IPS-11a (cell line): ENCODE measurements around the gene CNR2.
A peak's percentile ranks its signal among the peaks of the same experiment; 100 is the strongest.

Experiments used
- H3K4me3 ChIP-seq: one replicate; pipeline ENCODE4 v1.5.1; 2013; ENCODE audit warnings: low read depth, low read length, control low read depth

The CNR2 gene

GRCh38 chr1:23913212-23913880, at the start of gene CNR2:
Gene CNR2, minus strand, starts transcription at chr1:23913362. Its CDS starts 37,745 bp downstream, at chr1:23875617.
- H3K4me3 ChIP-seq = no peak within 1 kb of the TSS

GRCh38 chr1:23960291-23961020, 47.3 kb upstream of the CNR2 start:
- H3K4me3 ChIP-seq = peak overlapping the region; percentile 90

- peak within 1 kb of the TSS; percentile 90 for H3K4me3 ChIP-seq
Observed at GRCh38 chr1:23959461-23960290, 46.5 kb upstream of the CNR2 start, which contains the start of gene PNRC2. Gene PNRC2, plus strand, starts transcription at chr1:23959828. Its CDS starts 1,630 bp downstream, at chr1:23961458.

- peak overlapping the region; percentile 90 for H3K4me3 ChIP-seq
Observed at GRCh38 chr1:23958810-23959460, 45.8 kb upstream of the CNR2 start.

DNA sequence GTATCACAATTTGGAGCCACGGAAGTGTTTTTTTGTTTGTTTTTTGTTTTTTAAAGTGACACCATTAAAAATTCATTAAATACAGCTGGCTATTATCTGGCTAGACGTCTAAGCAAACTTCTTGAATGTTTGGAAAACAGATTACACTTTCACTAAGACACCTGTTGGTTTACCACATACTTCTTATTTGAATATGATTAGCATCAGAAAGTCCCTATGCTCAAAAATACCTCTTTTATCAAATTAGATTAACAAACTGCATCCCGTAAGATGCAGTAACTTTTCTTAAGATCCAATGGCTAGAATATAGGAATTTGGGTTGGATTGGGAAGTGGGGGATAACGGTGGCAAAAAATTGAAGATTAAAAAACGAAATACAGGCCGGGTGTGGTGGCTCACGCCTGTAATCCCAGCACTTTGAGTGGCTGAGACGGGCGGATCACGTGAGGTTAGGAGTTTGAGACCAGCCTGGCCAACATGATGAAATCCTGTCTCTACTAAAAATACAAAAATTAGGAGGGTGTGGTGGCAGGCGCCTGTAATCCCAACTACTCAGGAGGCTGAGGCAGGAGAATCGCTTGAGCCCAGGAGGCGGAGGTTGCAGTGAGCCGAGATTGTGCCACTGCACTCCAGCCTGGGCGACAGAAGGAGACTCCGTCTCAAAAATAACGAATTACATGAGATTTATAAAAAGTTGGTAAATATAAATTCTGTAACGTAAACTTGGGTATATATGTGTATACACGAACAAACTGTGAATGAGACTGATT, 45.1 kb upstream of the CNR2 start:
- H3K4me3 ChIP-seq = peak overlapping the region; percentile 90

GRCh38 chr1:23957096-23957495, 43.9 kb upstream of the CNR2 start:
- H3K4me3 ChIP-seq = no peak overlapping the region

DNA sequence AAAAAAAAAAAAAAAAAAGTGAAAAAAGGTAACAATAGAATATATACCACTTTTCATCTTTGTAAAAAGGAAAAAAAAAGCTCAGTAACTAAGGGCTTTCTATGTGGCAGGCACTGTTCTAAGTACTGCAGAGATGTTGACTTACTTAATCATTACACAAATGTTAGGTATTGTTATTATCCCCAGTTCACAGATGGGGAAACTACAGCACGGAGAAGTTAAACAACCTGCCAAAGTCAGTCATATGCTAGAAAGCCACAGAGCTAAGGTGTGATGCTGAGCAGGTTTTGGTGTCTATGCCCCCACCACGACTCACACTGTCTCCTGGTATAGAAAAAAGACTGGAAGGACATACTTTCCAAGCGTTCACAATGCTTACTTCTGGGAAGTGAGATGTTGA, 39.9 kb upstream of the CNR2 start:
- H3K4me3 ChIP-seq = no peak overlapping the region

DNA sequence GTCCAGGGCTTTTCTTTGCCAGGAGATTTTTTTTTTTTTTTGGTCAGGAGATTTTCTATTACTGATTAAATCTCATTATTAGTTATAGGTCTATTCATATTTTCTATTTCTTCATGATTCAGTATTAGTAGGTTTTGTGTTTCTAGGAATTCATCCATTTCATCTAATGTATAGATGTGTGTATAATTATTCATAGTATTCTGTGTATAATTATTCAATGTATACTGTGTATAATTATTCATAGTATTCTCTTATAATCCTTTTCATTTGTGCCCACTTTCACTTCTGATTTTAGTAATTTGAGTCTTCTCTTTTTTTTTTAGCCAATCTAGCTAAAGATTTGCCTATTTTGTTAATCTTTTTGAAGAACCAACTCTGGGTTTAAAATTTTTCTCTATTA, 34.2 kb upstream of the CNR2 start:
- H3K4me3 ChIP-seq = no peak overlapping the region

DNA sequence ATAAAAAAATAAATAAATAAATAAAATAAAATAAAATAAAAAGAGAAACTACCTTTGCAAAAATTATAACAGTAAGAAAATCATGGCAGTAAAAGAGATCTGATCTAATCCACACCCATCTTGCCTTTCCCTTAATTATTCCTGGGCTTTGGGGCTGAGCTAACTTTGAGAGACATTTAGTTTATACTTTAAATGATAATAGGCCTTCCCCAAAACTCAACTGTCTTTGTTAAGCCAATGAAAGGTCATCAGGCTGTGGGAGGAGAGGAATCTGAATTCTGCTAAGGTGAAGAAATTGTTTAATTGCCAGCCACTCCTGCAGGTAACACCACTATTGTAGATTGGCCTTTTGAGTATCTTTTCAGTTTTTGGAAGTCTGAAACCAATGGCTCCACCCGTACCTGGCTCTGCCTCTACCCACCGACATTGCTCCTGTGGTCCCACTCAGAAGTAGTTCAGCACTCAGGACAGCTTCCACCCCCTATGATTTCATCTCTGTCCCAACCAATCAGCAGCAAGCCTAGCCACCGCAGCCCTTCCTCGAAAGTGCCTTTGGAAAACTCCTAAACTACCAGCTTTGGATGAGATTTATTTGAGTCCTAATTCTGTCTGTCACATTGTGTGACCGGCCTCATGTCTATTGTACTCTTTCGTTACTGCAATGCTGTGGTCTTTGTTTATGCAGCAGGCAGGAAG, 23.5 kb upstream of the CNR2 start:
- H3K4me3 ChIP-seq = no peak overlapping the region

DNA sequence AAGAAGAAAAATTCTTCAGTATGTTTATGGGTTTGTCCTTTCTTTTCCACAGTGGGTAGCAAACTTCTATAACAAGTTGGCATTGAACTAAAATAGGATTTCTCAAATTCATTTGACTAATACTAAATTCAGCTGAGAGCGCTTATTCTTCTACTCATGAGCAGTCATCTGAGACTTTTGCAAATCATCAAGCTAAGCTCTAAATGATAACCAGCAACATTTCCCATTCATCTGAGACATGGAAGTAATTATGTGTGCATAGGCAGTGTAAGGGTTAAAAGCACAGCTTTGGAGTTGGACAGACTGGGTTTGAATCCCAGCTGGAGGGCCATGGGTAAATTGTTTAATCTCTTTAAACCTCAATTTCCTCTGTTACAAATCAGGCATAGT, 18.3 kb upstream of the CNR2 start:
- H3K4me3 ChIP-seq = no peak overlapping the region

GRCh38 chr1:23930861-23931490, 17.8 kb upstream of the CNR2 start:
- H3K4me3 ChIP-seq = no peak overlapping the region

DNA sequence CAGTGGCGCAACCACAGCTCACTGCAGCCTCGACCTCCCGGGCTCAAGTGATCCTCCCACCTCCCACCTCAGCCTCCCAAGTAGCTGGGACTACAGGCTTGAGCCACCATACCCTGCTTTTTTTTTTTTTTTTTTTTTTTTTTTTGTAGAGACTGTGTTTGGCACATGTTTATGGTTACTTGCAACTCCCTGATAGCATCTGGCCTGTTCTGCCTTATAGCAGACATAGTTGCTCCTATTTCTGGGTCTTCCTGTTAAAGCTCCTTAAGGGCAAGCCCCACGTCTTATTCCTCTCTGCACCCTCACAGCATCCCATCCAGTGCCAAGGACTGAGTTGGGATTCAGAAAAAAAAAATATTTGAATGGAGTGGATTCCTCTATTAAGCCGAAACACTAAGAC, 17.1 kb upstream of the CNR2 start:
- no peak overlapping the region for H3K4me3 ChIP-seq

GRCh38 chr1:23928789-23929188, 15.6 kb upstream of the CNR2 start:
- H3K4me3 ChIP-seq = no peak overlapping the region

DNA sequence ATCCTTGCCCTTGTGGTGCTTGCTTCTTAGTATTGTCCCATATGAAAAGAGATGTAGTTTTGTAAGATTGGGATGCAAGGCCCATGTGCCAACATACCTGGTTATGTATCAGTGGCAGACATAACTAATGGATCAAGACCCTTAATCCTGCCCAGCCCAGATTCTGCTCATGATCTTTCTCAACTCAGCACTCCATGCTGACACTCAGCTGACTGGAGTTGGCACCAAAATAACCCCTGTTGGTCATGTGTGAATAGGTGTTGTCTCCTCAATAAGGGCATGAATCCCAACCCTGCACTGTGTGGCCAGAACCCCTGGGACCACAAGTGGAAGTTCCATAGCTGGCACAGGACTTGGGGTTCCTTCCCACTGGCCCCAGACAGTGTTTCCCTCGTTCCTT, 13.9 kb upstream of the CNR2 start:
- H3K4me3 ChIP-seq = no peak overlapping the region

- H3K4me3 ChIP-seq = no peak overlapping the region
Observed at GRCh38 chr1:23925279-23925678, 12.1 kb upstream of the CNR2 start.

GRCh38 chr1:23924601-23925000, 11.4 kb upstream of the CNR2 start:
- no peak overlapping the region for H3K4me3 ChIP-seq

DNA sequence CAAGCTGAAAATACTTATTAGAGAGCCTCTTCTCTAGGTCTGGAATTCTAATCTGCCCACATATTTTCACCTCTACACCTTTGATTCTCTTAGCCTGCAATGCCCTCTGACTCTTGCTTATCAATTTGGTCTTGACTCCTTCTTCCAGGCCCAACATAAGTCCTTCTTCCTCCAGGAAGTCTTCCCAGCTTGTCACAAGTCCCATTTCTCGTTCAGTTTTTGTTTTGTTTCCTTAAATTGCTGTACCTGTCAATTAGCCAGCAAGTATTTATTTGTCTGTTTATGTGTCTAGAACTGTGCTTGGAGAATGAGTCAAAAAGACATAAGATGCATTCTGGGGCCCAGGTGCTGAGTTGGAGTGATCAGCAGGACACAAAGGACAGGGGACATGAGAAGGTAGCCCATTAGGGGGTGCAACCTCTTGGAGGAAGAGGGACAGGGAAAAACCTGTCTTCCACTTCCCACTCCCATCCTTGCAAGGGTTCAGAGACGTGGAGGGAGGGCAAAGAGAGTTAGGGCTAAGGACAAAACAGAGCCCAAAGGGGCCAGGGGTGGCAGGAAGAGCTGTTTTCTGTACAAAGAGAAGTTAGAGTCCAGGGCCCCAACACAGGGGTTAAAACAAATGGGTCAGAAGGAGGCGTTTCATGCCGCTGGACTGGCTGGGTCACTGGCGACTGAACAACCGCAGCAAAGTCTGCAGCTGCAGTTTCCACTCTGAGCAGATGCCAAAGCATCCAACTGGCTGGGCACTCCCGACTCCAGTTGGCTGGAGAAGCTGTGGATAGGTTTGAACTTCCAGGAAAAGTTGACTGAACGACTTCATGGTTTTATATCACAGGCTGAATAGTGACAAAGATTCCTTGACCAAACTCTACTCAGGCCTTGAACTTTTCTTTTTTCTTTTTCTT, 10.7 kb upstream of the CNR2 start:
- H3K4me3 ChIP-seq = no peak overlapping the region

GRCh38 chr1:23922321-23922943, 9.3 kb upstream of the CNR2 start:
- H3K4me3 ChIP-seq = no peak overlapping the region
